GM12878 (cell line): ENCODE measurements around the gene FAM163B.

Source experiments
- EGR1 ChIP-seq, 2 experiments: IDR thresholded peaks; 1 replicate in 1 of 2; 2 replicates in 1 of 2; pipeline ENCODE4 v1.6.1; 2011 to 2012; ENCODE audit warnings: low read depth in 2 of 2, low read length in 2 of 2, borderline replicate concordance in 1 of 2, mild to moderate bottlenecking in 1 of 2, moderate library complexity in 1 of 2
- EP300 ChIP-seq, 2 experiments: fragments of 150-350 bp in 1 of 2; IDR thresholded peaks; 2 replicates each; pipeline ENCODE4 v1.6.1; 2011 to 2012; ENCODE audit warnings: low read depth in 2 of 2, low read length in 2 of 2, borderline replicate concordance in 1 of 2, improper control_type of control experiment in 1 of 2, inconsistent platforms in 1 of 2; ENCODE audit not compliant: control insufficient read depth in 1 of 2
- FOXK2 ChIP-seq: fragments of 450-650 bp; IDR thresholded peaks from 2 replicates; pipeline ENCODE4 v1.6.1; 2017; ENCODE audit warnings: mild to moderate bottlenecking, moderate library complexity
- SP1 ChIP-seq: IDR thresholded peaks from one replicate; pipeline ENCODE4 v1.6.1; 2011; ENCODE audit warnings: low read depth, low read length
- SRF ChIP-seq, 2 experiments: IDR thresholded peaks; 2 replicates each; pipeline ENCODE4 v1.6.1; 2011; ENCODE audit warnings: low read depth in 2 of 2, low read length in 2 of 2, mild to moderate bottlenecking in 1 of 2, moderate library complexity in 1 of 2
- TBL1XR1 ChIP-seq: IDR thresholded peaks from 2 replicates; pipeline ENCODE4 v1.6.1; 2012; ENCODE audit warnings: low read depth, low read length, improper control_type of control experiment
- ZNF384 ChIP-seq: IDR thresholded peaks from 2 replicates; pipeline ENCODE4 v1.6.1; 2012; ENCODE audit warnings: low read depth, mild to moderate bottlenecking, low read length, improper control_type of control experiment, borderline replicate concordance
- TF ChIP-seq, protein P1 (sequence below), 3 experiments: IDR thresholded peaks in 2 of 3; conservative IDR thresholded peaks in 1 of 3; 2 replicates each; pipeline ENCODE4 v1.5.1; 2011; ENCODE audit warnings: low read depth in 3 of 3, low read length in 3 of 3, mild to moderate bottlenecking in 3 of 3, control low read depth in 2 of 3, moderate library complexity in 2 of 3, inconsistent platforms in 1 of 3, mixed read lengths in 1 of 3; ENCODE audit not compliant: control insufficient read depth in 2 of 3, insufficient read depth in 1 of 3; ENCODE audit errors: extremely low read depth in 1 of 3
- TF ChIP-seq, protein P2 (sequence below): IDR thresholded peaks from 2 replicates; pipeline ENCODE4 v1.6.1; 2012; ENCODE audit warnings: mild to moderate bottlenecking, low read depth, low read length

DNA sequence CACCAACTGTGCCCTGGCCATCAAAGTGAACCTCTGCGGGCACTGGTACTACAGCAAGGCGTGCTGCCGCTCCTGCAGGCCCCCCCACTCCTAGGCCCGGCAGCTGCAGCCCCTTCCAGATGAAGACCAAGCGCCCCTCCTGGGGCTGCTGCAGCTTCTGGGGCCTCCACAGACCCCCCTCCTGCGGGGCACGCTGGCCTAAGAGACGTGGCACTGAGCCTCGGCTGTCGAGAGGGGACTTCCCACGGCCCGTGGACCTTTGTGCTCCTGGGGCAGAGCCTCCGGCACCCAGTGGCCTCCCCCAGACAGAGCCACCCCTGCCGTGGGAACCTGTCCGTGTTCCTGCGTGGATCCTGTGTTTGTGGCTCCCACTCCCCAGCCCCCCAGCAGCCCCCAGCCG, 34.4 kb downstream of the FAM163B start:
- TF ChIP-seq, protein P1, sequence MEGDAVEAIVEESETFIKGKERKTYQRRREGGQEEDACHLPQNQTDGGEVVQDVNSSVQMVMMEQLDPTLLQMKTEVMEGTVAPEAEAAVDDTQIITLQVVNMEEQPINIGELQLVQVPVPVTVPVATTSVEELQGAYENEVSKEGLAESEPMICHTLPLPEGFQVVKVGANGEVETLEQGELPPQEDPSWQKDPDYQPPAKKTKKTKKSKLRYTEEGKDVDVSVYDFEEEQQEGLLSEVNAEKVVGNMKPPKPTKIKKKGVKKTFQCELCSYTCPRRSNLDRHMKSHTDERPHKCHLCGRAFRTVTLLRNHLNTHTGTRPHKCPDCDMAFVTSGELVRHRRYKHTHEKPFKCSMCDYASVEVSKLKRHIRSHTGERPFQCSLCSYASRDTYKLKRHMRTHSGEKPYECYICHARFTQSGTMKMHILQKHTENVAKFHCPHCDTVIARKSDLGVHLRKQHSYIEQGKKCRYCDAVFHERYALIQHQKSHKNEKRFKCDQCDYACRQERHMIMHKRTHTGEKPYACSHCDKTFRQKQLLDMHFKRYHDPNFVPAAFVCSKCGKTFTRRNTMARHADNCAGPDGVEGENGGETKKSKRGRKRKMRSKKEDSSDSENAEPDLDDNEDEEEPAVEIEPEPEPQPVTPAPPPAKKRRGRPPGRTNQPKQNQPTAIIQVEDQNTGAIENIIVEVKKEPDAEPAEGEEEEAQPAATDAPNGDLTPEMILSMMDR (IDR thresholded peaks at IDR 0.05 in 2 of 3, conservative IDR thresholded peaks at IDR 0.05 in 1 of 3; ENCODE audit: control insufficient read depth in 2 of 3, extremely low read depth in 1 of 3, insufficient read depth in 1 of 3, low read depth in 3 of 3, low read length in 3 of 3): no peak
- no peak for TF ChIP-seq EGR1 (IDR thresholded peaks at IDR 0.05; ENCODE audit: borderline replicate concordance in 1 of 2, low read depth in 2 of 2, low read length in 2 of 2)
- TF ChIP-seq SP1: no peak
- no peak for TF ChIP-seq FOXK2
- no peak for TF ChIP-seq ZNF384
- TF ChIP-seq, protein P2, sequence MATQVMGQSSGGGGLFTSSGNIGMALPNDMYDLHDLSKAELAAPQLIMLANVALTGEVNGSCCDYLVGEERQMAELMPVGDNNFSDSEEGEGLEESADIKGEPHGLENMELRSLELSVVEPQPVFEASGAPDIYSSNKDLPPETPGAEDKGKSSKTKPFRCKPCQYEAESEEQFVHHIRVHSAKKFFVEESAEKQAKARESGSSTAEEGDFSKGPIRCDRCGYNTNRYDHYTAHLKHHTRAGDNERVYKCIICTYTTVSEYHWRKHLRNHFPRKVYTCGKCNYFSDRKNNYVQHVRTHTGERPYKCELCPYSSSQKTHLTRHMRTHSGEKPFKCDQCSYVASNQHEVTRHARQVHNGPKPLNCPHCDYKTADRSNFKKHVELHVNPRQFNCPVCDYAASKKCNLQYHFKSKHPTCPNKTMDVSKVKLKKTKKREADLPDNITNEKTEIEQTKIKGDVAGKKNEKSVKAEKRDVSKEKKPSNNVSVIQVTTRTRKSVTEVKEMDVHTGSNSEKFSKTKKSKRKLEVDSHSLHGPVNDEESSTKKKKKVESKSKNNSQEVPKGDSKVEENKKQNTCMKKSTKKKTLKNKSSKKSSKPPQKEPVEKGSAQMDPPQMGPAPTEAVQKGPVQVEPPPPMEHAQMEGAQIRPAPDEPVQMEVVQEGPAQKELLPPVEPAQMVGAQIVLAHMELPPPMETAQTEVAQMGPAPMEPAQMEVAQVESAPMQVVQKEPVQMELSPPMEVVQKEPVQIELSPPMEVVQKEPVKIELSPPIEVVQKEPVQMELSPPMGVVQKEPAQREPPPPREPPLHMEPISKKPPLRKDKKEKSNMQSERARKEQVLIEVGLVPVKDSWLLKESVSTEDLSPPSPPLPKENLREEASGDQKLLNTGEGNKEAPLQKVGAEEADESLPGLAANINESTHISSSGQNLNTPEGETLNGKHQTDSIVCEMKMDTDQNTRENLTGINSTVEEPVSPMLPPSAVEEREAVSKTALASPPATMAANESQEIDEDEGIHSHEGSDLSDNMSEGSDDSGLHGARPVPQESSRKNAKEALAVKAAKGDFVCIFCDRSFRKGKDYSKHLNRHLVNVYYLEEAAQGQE: no peak
- no peak for TF ChIP-seq EP300 (IDR thresholded peaks at IDR 0.05; ENCODE audit: borderline replicate concordance in 1 of 2, control insufficient read depth in 1 of 2, low read depth in 2 of 2, low read length in 2 of 2)
- TF ChIP-seq SRF (IDR thresholded peaks at IDR 0.05; ENCODE audit: low read depth in 2 of 2, low read length in 2 of 2): no peak
- TF ChIP-seq TBL1XR1: no peak
